ENCODE results near the gene LHX6. TPM values are rescaled to one million over a fixed set of nuclear protein-coding genes. Genes with fewer than 3 reads are reported as not detected.

LHX6 gene
- total RNA-seq, 1 experiment from 2014 or later: 1.8 TPM

- Mint-ChIP-seq H3K36me3 (ENCODE audit: insufficient read depth in 1 of 3, low read depth in 3 of 3) (no peaks in the 10 kb centered on the region), H3K27ac (no peak overlapping the region; a peak in 1 of 7 replicates), H3K9me3 (no peaks in the 10 kb centered on the region), H3K27me3 (ENCODE audit: low read depth) (peaks cover 12% of the 10 kb centered on the region), H3K4me1 (peaks cover 0 to 12% of the 10 kb centered on the region in 2 experiments; a peak in 1 of 4 replicates), H3K4me3 (no peak overlapping the region)
- Histone ChIP-seq H3K27ac (ENCODE audit: insufficient read length, low read depth, low read length) (no peak overlapping the region), H3K23ac (ENCODE audit: insufficient read length, low read depth, low read length) (no peak overlapping the region), H3K56ac (ENCODE audit: insufficient read length, low read depth, low read length) (no peak overlapping the region), H2AK5ac (ENCODE audit: insufficient read length, low read length) (no peak overlapping the region), H2BK20ac (ENCODE audit: low read depth, low read length, poor library complexity, severe bottlenecking) (no peak overlapping the region), H4K91ac (ENCODE audit: insufficient read length, low read depth, low read length) (no peak overlapping the region), H3K79me1 (ENCODE audit: insufficient read depth, low read depth, low read length, poor library complexity, severe bottlenecking) (no peaks in the 10 kb centered on the region), H2BK15ac (ENCODE audit: low read depth, low read length) (no peak overlapping the region), H3K23me2 (ENCODE audit: insufficient read length, low read depth, low read length, poor library complexity, severe bottlenecking) (no peaks in the 10 kb centered on the region), H2BK120ac (ENCODE audit: low read depth, low read length, poor library complexity, severe bottlenecking) (no peak overlapping the region), H4K5ac (ENCODE audit: insufficient read length, low read depth, low read length) (no peak overlapping the region), H3K9me3 (ENCODE audit: control insufficient read depth, low read depth, low read length) (no peaks in the 10 kb centered on the region), H3K9ac (ENCODE audit: extremely low read depth, insufficient read length, low read length) (no peak overlapping the region), H3K79me2 (ENCODE audit: insufficient read depth, low read length) (no peaks in the 10 kb centered on the region), H4K8ac (replicated peaks; ENCODE audit: insufficient read length, low read depth, low read length) (no peak overlapping the region), H2BK5ac (ENCODE audit: insufficient read length, low read length) (no peak overlapping the region), H3K4me2 (ENCODE audit: insufficient read depth, insufficient read length, low read length) (no peak overlapping the region), H3K14ac (ENCODE audit: insufficient read depth, low read length) (no peak overlapping the region), H3T11ph (ENCODE audit: low read length) (no peak overlapping the region), H2AFZ (ENCODE audit: low read length) (no peak overlapping the region), H3K27me3 (ENCODE audit: insufficient read depth, low read length) (no peaks in the 10 kb centered on the region), H3K4me1 (ENCODE audit: insufficient read depth, low read length) (no peaks in the 10 kb centered on the region), H2BK12ac (ENCODE audit: insufficient read length, low read depth, low read length) (no peak overlapping the region), H3K4ac (ENCODE audit: low read depth, low read length) (no peak overlapping the region), H3K18ac (ENCODE audit: insufficient read length, low read depth, low read length) (no peak overlapping the region), H4K20me1 (ENCODE audit: control insufficient read depth, insufficient read depth, insufficient read length) (no peaks in the 10 kb centered on the region)
- WGBS (ENCODE audit: extremely low coverage, insufficient read length, low lambda C conversion rate): no CpG with 5 or more reads among the region's 2 CpGs
- DNase-seq: peak; percentile 13
- no peak for TF ChIP-seq CTCF (conservative IDR thresholded peaks at IDR 0.05)
Observed at GRCh38 chr9:122176916-122177315, 51.8 kb downstream of the LHX6 start.

All from H9 (cell line).